ENCODE data around the gene NOTCH1. TPM values are rescaled to one million over a fixed set of nuclear protein-coding genes. Genes with fewer than 3 reads are reported as not detected.

The NOTCH1 gene
- total and polyA plus RNA-seq, 2 of the 8 experiments (the other 6 are each of a cell fraction or from before 2014, with no cell fraction given) = 6.9 to 55.6 TPM

DNA sequence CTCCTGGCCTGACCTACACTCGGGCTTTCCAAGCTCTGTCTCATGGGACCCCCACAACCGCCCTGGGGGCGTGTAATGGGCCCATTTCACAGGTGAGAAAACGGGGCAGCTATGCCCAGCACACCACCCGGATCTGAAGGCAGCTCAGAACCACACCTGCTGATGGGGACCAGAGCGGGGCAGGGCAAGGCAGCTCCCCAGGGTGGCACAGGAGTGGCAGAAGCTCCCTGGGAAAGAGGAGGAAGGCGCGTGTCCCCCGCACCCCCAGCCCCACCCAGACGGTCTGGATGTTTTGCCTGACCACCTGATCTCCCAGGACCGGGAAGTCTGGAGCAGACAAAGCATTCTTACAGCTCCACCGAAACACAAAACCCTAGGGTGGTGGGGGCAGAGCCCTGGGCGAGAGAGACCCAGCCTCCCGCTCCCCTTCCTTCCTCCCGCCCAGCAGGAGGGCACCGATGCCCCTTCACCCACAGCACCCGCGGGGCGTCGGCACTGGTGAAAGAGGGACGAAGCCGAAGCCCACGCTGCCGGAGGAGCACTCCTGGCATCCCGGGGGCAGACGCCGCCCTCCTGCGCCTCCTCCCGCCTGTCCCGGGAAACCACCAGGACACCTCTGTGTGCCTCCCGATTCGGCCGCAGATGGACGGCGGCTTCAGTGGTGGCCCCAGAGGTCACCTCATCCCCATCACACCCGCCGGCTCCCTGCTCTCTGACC lies 14.5 kb downstream of the NOTCH1 start:
- FAIRE-seq = no peak
- Histone ChIP-seq H3K4me1 (replicated peaks in 1 of 4; ENCODE audit: control insufficient read depth in 3 of 4, insufficient read depth in 4 of 4, low read length in 3 of 4) (peaks cover 0 to 22% (median 14%) of the 10 kb centered on the region in 4 experiments; a peak in 5 of 7 replicates), H2BK120ac (replicated peaks; ENCODE audit: low read depth, low read length) (no peak overlapping the region), H3K4me3 (ENCODE audit: extremely low read depth in 1 of 4, insufficient read depth in 2 of 4, low read depth in 3 of 4, low read length in 4 of 4) (no peak overlapping the region), H3K27me3 (replicated peaks in 1 of 4; ENCODE audit: control insufficient read depth in 3 of 4, extremely low read depth in 1 of 4, insufficient read depth in 3 of 4, low read length in 3 of 4) (no peaks in the 10 kb centered on the region), H2BK15ac (ENCODE audit: low read length) (no peak overlapping the region), H3K9me3 (ENCODE audit: insufficient read depth in 2 of 2, low read depth in 1 of 2, low read length in 1 of 2) (peaks cover 0 to 6% of the 10 kb centered on the region in 2 experiments; a peak in 2 of 4 replicates), H2AFZ (ENCODE audit: low read length) (no peak overlapping the region), H2BK12ac (ENCODE audit: low read depth, low read length) (no peak overlapping the region), H3K23me2 (ENCODE audit: low read depth, low read length) (no peaks in the 10 kb centered on the region), H2BK20ac (ENCODE audit: low read length) (no peak overlapping the region), H3K4ac (replicated peaks; ENCODE audit: insufficient read length, low read depth, low read length) (no peak overlapping the region), H4K20me1 (replicated peaks in 1 of 2; ENCODE audit: control insufficient read depth in 1 of 2, insufficient read depth in 2 of 2, low read length in 2 of 2) (peaks cover 17 to 32% of the 10 kb centered on the region in 2 experiments), H3K23ac (ENCODE audit: insufficient read length) (no peak overlapping the region), H3K79me1 (ENCODE audit: low read depth, low read length) (peaks cover 17% of the 10 kb centered on the region), H3K79me2 (ENCODE audit: control insufficient read depth in 1 of 2, insufficient read depth in 2 of 2, low read length in 2 of 2) (peaks cover 0 to 80% of the 10 kb centered on the region in 2 experiments; a peak in 3 of 4 replicates), H3K27ac (ENCODE audit: low read depth, low read length) (no peak overlapping the region), H2BK5ac (ENCODE audit: low read depth, low read length) (no peak overlapping the region), H3K56ac (replicated peaks; ENCODE audit: insufficient read length, low read depth, low read length) (no peak overlapping the region), H3K18ac (ENCODE audit: extremely low read depth, low read length) (no peak overlapping the region), H4K5ac (ENCODE audit: insufficient read length, low read depth, low read length) (no peak overlapping the region), H3K9ac (replicated peaks in 1 of 4; ENCODE audit: extremely low read depth in 1 of 4, low read depth in 3 of 4, low read length in 3 of 4) (no peak overlapping the region; a peak in 1 of 7 replicates), H3K36me3 (ENCODE audit: control insufficient read depth in 2 of 4, insufficient read depth in 4 of 4, low read length in 3 of 4) (peaks cover 0 to 5% (median 0%) of the 10 kb centered on the region in 4 experiments; a peak in 1 of 8 replicates), H4K8ac (ENCODE audit: extremely low read depth, insufficient read depth, low read length) (peak overlapping the region; percentile 57), H3K4me2 (ENCODE audit: insufficient read depth in 1 of 2, low read depth in 2 of 2, low read length in 2 of 2) (no peak overlapping the region), H2AK5ac (ENCODE audit: low read depth, low read length) (no peak overlapping the region), H4K91ac (replicated peaks; ENCODE audit: insufficient read length, low read length) (no peak overlapping the region), H3K14ac (ENCODE audit: insufficient read length) (no peak overlapping the region)
- ChIA-PET POLR2A (ENCODE audit: partially characterized antibody) (interaction anchor here (1.0 kb wide), 1 partner anchor 10 kb away, joined by 4 read pairs; no protein-coding TSS in a partner anchor), CTCF (ENCODE audit: partially characterized antibody) (interaction anchor here (0.7 to 6.9 kb wide), 7 partner anchors 9 to 98 kb away, joined by 3 to 53 read pairs (median 6); no protein-coding TSS in a partner anchor)
- no peak for DNase-seq (ENCODE audit: low read depth in 1 of 2, low spot score in 2 of 2)
- WGBS, 2 experiments (ENCODE audit: extremely low coverage in 1 of 2, insufficient coverage in 1 of 2, insufficient read length in 1 of 2, insufficient replicate concordance in 2 of 2, low coverage in 1 of 2, low lambda C conversion rate in 2 of 2, missing lambda C conversion rate in 1 of 2) = 86% methylated on average over 23 of the region's 37 CpGs; no CpG with 5 or more reads in 1 of the 2 experiments
- no peak for TF ChIP-seq CEBPB (IDR thresholded peaks at IDR 0.05; ENCODE audit: low read depth, low read length)
- TF ChIP-seq CBX5 (IDR thresholded peaks at IDR 0.05; ENCODE audit: low read depth, low read length) = no peak
- no peak for TF ChIP-seq RXRA (IDR thresholded peaks at IDR 0.05; ENCODE audit: insufficient read depth, low read depth, low read length)
- TF ChIP-seq GABPA (IDR thresholded peaks at IDR 0.05; ENCODE audit: borderline replicate concordance, insufficient read depth, low read length) = no peak
- TF ChIP-seq CTBP2 (IDR thresholded peaks at IDR 0.05; ENCODE audit: borderline replicate concordance, insufficient read depth, insufficient read length, low read length) = no peak
- TF ChIP-seq, protein P1, sequence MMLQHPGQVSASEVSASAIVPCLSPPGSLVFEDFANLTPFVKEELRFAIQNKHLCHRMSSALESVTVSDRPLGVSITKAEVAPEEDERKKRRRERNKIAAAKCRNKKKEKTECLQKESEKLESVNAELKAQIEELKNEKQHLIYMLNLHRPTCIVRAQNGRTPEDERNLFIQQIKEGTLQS (IDR thresholded peaks at IDR 0.05; ENCODE audit: insufficient read depth, low read depth, low read length) = no peak
- no peak for TF ChIP-seq RFX5 (IDR thresholded peaks at IDR 0.05; ENCODE audit: borderline replicate concordance, low read depth, low read length)
- no peak for TF ChIP-seq TAF7 (optimal IDR thresholded peaks at IDR 0.05; ENCODE audit: borderline replicate concordance, low read depth, low read length)
